HG03175 (cell line): ENCODE results near the gene MOSPD3.

Experiments
- ATAC-seq: cut with Tn5 transposase; IDR thresholded peaks from one replicate; pipeline ENCODE4 v1.9.1; 2021; ENCODE audit warnings: mild to moderate bottlenecking, moderate library complexity; ENCODE audit not compliant: unreplicated experiment

The MOSPD3 gene

GRCh38 chr7:100575206-100575631 lies 37.1 kb upstream of the MOSPD3 start:
- no peak for ATAC-seq

- no peak for ATAC-seq
Observed at GRCh38 chr7:100575746-100576383, 36.5 kb upstream of the MOSPD3 start.

- ATAC-seq = no peak
Observed at GRCh38 chr7:100576384-100576993, 35.9 kb upstream of the MOSPD3 start.

GRCh38 chr7:100577103-100577502 lies 35.2 kb upstream of the MOSPD3 start:
- ATAC-seq = no peak

GRCh38 chr7:100577507-100577906 lies 34.8 kb upstream of the MOSPD3 start:
- ATAC-seq = no peak

GRCh38 chr7:100578246-100579183 lies 33.8 kb upstream of the MOSPD3 start:
- ATAC-seq = no peak

- no peak for ATAC-seq
Observed at GRCh38 chr7:100580466-100581283, 31.7 kb upstream of the MOSPD3 start.

GRCh38 chr7:100582041-100582579 lies 30.2 kb upstream of the MOSPD3 start:
- ATAC-seq = no peak

GRCh38 chr7:100582650-100583049 lies 29.7 kb upstream of the MOSPD3 start:
- no peak for ATAC-seq

GRCh38 chr7:100583132-100584053 lies 28.9 kb upstream of the MOSPD3 start:
- no peak for ATAC-seq

- no peak for ATAC-seq
Observed at GRCh38 chr7:100584054-100584682, 28.2 kb upstream of the MOSPD3 start.

- no peak for ATAC-seq
Observed at GRCh38 chr7:100584683-100585510, 27.4 kb upstream of the MOSPD3 start.

- ATAC-seq = peak; percentile 29
Observed at GRCh38 chr7:100585511-100586265, 26.7 kb upstream of the MOSPD3 start, which contains the start of gene LRCH4. LRCH4 (minus strand) TSS chr7:100586129; CDS start chr7:100586100, 29 bp downstream.

GRCh38 chr7:100586266-100587025 lies 25.9 kb upstream of the MOSPD3 start, which contains the start of gene FBXO24:
FBXO24 (plus strand) TSS chr7:100586328; CDS start chr7:100586626, 298 bp downstream.
- ATAC-seq = peak; percentile 82

- ATAC-seq = no peak
Observed at GRCh38 chr7:100588438-100588837, 23.9 kb upstream of the MOSPD3 start.

GRCh38 chr7:100589341-100589947 lies 22.9 kb upstream of the MOSPD3 start:
- ATAC-seq = no peak
